H9 (cell line): Measurements from ENCODE around the gene BRPF1. TPM values are rescaled to one million over a fixed set of nuclear protein-coding genes. Genes with fewer than 3 reads are reported as not detected.

Experiments
- DNase-seq: peaks from one replicate; pipeline ENCODE4 v3.0.0-alpha.2; 2017
- H2AFZ ChIP-seq: one replicate; pipeline ENCODE4 v1.6.1; 2013; ENCODE audit warnings: mild to moderate bottlenecking, low read length, control low read depth, moderate library complexity
- H2AK5ac ChIP-seq: 2 replicates; pipeline ENCODE4 v1.6.1; 2013; ENCODE audit warnings: low read length, control low read depth, mixed read lengths; ENCODE audit not compliant: insufficient read length
- H2BK120ac ChIP-seq: one replicate; pipeline ENCODE4 v1.6.1; 2013; ENCODE audit warnings: low read depth, mild to moderate bottlenecking, low read length, control low read depth, inconsistent platforms; ENCODE audit not compliant: poor library complexity, severe bottlenecking
- H2BK12ac ChIP-seq: 2 replicates; pipeline ENCODE4 v1.6.1; 2013; ENCODE audit warnings: low read length, control low read depth, mixed read lengths, low read depth; ENCODE audit not compliant: insufficient read length
- H2BK15ac ChIP-seq: 2 replicates; pipeline ENCODE4 v1.6.1; 2013; ENCODE audit warnings: low read depth, low read length, control low read depth
- H2BK20ac ChIP-seq: one replicate; pipeline ENCODE4 v1.6.1; 2013; ENCODE audit warnings: low read depth, mild to moderate bottlenecking, low read length, control low read depth, inconsistent platforms; ENCODE audit not compliant: poor library complexity, severe bottlenecking
- H2BK5ac ChIP-seq: 2 replicates; pipeline ENCODE4 v1.6.1; 2013; ENCODE audit warnings: low read length, control low read depth, mixed read lengths; ENCODE audit not compliant: insufficient read length
- H3K14ac ChIP-seq: 2 replicates; pipeline ENCODE4 v1.6.1; 2013; ENCODE audit warnings: low read length, control low read depth; ENCODE audit not compliant: insufficient read depth
- H3K18ac ChIP-seq: 2 replicates; pipeline ENCODE4 v1.6.1; 2013; ENCODE audit warnings: low read depth, mild to moderate bottlenecking, mixed read lengths, low read length, control low read depth; ENCODE audit not compliant: insufficient read length
- H3K23ac ChIP-seq: 2 replicates; pipeline ENCODE4 v1.6.1; 2013; ENCODE audit warnings: low read length, control low read depth, mixed read lengths, low read depth; ENCODE audit not compliant: insufficient read length
- H3K23me2 ChIP-seq: 2 replicates; pipeline ENCODE4 v1.6.1; 2013; ENCODE audit warnings: low read depth, mild to moderate bottlenecking, mixed read lengths, low read length, control low read depth; ENCODE audit not compliant: insufficient read length, poor library complexity, severe bottlenecking
- H3K27ac ChIP-seq: 2 replicates; pipeline ENCODE4 v1.5.1; 2013; ENCODE audit warnings: low read length, control low read depth, mixed read lengths, low read depth; ENCODE audit not compliant: insufficient read length
- H3K27me3 ChIP-seq: 2 replicates; pipeline ENCODE4 v1.6.1; 2013; ENCODE audit warnings: low read length, control low read depth, inconsistent platforms; ENCODE audit not compliant: insufficient read depth
- H3K4ac ChIP-seq: 2 replicates; pipeline ENCODE4 v1.6.1; 2013; ENCODE audit warnings: low read depth, mild to moderate bottlenecking, control low read depth, inconsistent platforms, low read length, moderate library complexity
- H3K4me1 ChIP-seq: 2 replicates; pipeline ENCODE4 v1.6.1; 2013; ENCODE audit warnings: low read length, control low read depth, inconsistent platforms; ENCODE audit not compliant: insufficient read depth
- H3K4me2 ChIP-seq: 2 replicates; pipeline ENCODE4 v1.6.1; 2013; ENCODE audit warnings: low read length, control low read depth, mixed read lengths; ENCODE audit not compliant: insufficient read length, insufficient read depth
- H3K56ac ChIP-seq: 2 replicates; pipeline ENCODE4 v1.6.1; 2013; ENCODE audit warnings: low read depth, mild to moderate bottlenecking, mixed read lengths, low read length, control low read depth; ENCODE audit not compliant: insufficient read length
- H3K79me1 ChIP-seq: 2 replicates; pipeline ENCODE4 v1.6.1; 2013; ENCODE audit warnings: low read depth, mild to moderate bottlenecking, moderate library complexity, low read length, control low read depth, inconsistent platforms; ENCODE audit not compliant: insufficient read depth, poor library complexity, severe bottlenecking
- H3K79me2 ChIP-seq: 2 replicates; pipeline ENCODE4 v1.6.1; 2013; ENCODE audit warnings: low read length, control low read depth, inconsistent platforms; ENCODE audit not compliant: insufficient read depth
- H3K9ac ChIP-seq: 2 replicates; pipeline ENCODE4 v1.6.1; 2013; ENCODE audit warnings: low read length, control low read depth, mixed read lengths; ENCODE audit not compliant: insufficient read length; ENCODE audit errors: extremely low read depth
- H3K9me3 ChIP-seq: one replicate; pipeline ENCODE4 v1.6.1; 2013; ENCODE audit warnings: low read depth, low read length, inconsistent platforms; ENCODE audit not compliant: control insufficient read depth
- H3T11ph ChIP-seq: one replicate; pipeline ENCODE4 v1.6.1; 2013; ENCODE audit warnings: mild to moderate bottlenecking, low read length, control low read depth, inconsistent platforms
- H4K20me1 ChIP-seq: one replicate; pipeline ENCODE4 v1.6.1; 2013; ENCODE audit not compliant: control insufficient read depth, insufficient read length, insufficient read depth
- H4K5ac ChIP-seq: 2 replicates; pipeline ENCODE4 v1.6.1; 2013; ENCODE audit warnings: low read depth, mild to moderate bottlenecking, mixed read lengths, low read length, control low read depth; ENCODE audit not compliant: insufficient read length
- H4K8ac ChIP-seq: replicated peaks from 2 replicates; pipeline ENCODE4 v1.6.1; 2013; ENCODE audit warnings: low read length, control low read depth, mixed read lengths, low read depth; ENCODE audit not compliant: insufficient read length
- H4K91ac ChIP-seq: 2 replicates; pipeline ENCODE4 v1.6.1; 2013; ENCODE audit warnings: low read depth, mild to moderate bottlenecking, moderate library complexity, mixed read lengths, low read length, control low read depth; ENCODE audit not compliant: insufficient read length
- H3K27ac Mint-ChIP-seq, 3 experiments: 2 replicates in 2 of 3; 3 replicates in 1 of 3; pipeline ENCODE4 v1.8.0; 2020 to 2021; ENCODE audit warnings: mixed read lengths in 3 of 3, mild to moderate bottlenecking in 1 of 3, moderate library complexity in 1 of 3
- H3K27me3 Mint-ChIP-seq: 2 replicates; pipeline ENCODE4 v1.8.0; 2021; ENCODE audit warnings: low read depth, mild to moderate bottlenecking, moderate library complexity, mixed read lengths
- H3K36me3 Mint-ChIP-seq, 3 experiments: 2 replicates in 2 of 3; 3 replicates in 1 of 3; pipeline ENCODE4 v1.8.0; 2020 to 2021; ENCODE audit warnings: low read depth in 3 of 3, mixed read lengths in 3 of 3; ENCODE audit not compliant: insufficient read depth in 1 of 3
- H3K4me1 Mint-ChIP-seq, 2 experiments: 2 replicates each; pipeline ENCODE4 v1.8.0; 2020; ENCODE audit warnings: mixed read lengths in 2 of 2
- H3K4me3 Mint-ChIP-seq, 2 experiments: 2 replicates in 1 of 2; 3 replicates in 1 of 2; pipeline ENCODE4 v1.8.0; 2020 to 2021; ENCODE audit warnings: mild to moderate bottlenecking in 2 of 2, mixed read lengths in 2 of 2, moderate library complexity in 1 of 2
- H3K9me3 Mint-ChIP-seq, 2 experiments: 2 replicates in 1 of 2; 3 replicates in 1 of 2; pipeline ENCODE4 v1.8.0; 2020; ENCODE audit warnings: mild to moderate bottlenecking in 2 of 2, mixed read lengths in 2 of 2, moderate library complexity in 1 of 2
- CTCF ChIP-seq: fragments of 200-600 bp; sonication (generic); conservative IDR thresholded peaks from 3 replicates; pipeline ENCODE4 v1.8.0; 2021; ENCODE audit warnings: antibody characterized with exemption, mild to moderate bottlenecking
- WGBS: extraction: QIAGEN DNeasy Blood & Tissue Kit; methylation state at CpG from one replicate; pipeline ENCODE4 v1.1.7; 2013; ENCODE audit warnings: missing lambda C conversion rate, low lambda C conversion rate, mixed read lengths; ENCODE audit not compliant: insufficient read length; ENCODE audit errors: extremely low coverage; 5-methylcytosine and 5-hydroxymethylcytosine counted together
- total RNA-seq: library from RNA; stranded (reverse); gene quantifications from 2 replicates; pipeline ENCODE4 v1.2.1, GENCODE V29; 2021

The BRPF1 gene
- total RNA-seq, 1 experiment from 2014 or later: 38.6 TPM

- Histone ChIP-seq H3K4me1 (no peaks in the 10 kb centered on the region), H2AFZ (no peak overlapping the region), H2AK5ac (no peak overlapping the region), H3K14ac (no peak overlapping the region), H3K79me1 (no peaks in the 10 kb centered on the region), H3K4me2 (no peak overlapping the region), H3K18ac (no peak overlapping the region), H3K4ac (no peak overlapping the region), H3K23me2 (no peaks in the 10 kb centered on the region), H2BK120ac (no peak overlapping the region), H3K27me3 (no peaks in the 10 kb centered on the region; the same call in 1 of the 2 replicates), H3T11ph (no peak overlapping the region), H4K8ac (no peak overlapping the region), H2BK5ac (no peak overlapping the region), H2BK12ac (no peak overlapping the region), H2BK20ac (no peak overlapping the region), H3K56ac (no peak overlapping the region), H4K91ac (no peak overlapping the region), H3K23ac (no peak overlapping the region), H3K79me2 (no peaks in the 10 kb centered on the region), H3K9me3 (no peaks in the 10 kb centered on the region), H2BK15ac (no peak overlapping the region), H4K5ac (no peak overlapping the region), H4K20me1 (no peaks in the 10 kb centered on the region), H3K9ac (no peak overlapping the region), H3K27ac (no peak overlapping the region)
- H3K27ac Mint-ChIP-seq: no peak overlapping the region
- no peak for DNase-seq
- H3K4me1 Mint-ChIP-seq: peaks cover 7 to 8% of the 10 kb centered on the region in 2 experiments; a peak in 3 of 4 replicates
- no peak for TF ChIP-seq CTCF
- peaks cover 10 to 32% (median 25%) of the 10 kb centered on the region in 3 experiments; a peak in 6 of 7 replicates for H3K36me3 Mint-ChIP-seq
- H3K27me3 Mint-ChIP-seq: peaks cover 10% of the 10 kb centered on the region
- no peaks in the 10 kb centered on the region for H3K9me3 Mint-ChIP-seq
- WGBS: no CpG with 5 or more reads among the region's 5 CpGs
- H3K4me3 Mint-ChIP-seq: no peak overlapping the region
Observed at GRCh38 chr3:9778143-9779074, 46.9 kb downstream of the BRPF1 start.
